MCF 10A (cell line): ENCODE results near the gene IKZF5. TPM values are rescaled to one million over a fixed set of nuclear protein-coding genes. Genes with fewer than 3 reads are reported as not detected.

Experiments used
- BruUV-seq: library from RNA; stranded (reverse); fragments of 400-500 nt; replicated peaks from 2 replicates; lab custom pipeline; 2021; lab: Mats Ljungman, UMichigan
- CTCF ChIA-PET: fragments of 300-600 bp; sonication (Branson Sonifier 250); formaldehyde crosslinking; extraction: SDS; loops from one replicate; lab custom pipeline; 2021; ENCODE audit warnings: antibody characterized with exemption, inconsistent platforms; lab: Yijun Ruan, JAX
- POLR2A ChIA-PET: fragments of 300-600, 350-650 bp; sonication (Branson Sonifier 250); formaldehyde crosslinking; extraction: SDS; loops from one replicate; lab custom pipeline; 2020; ENCODE audit warnings: antibody characterized with exemption, inconsistent platforms; lab: Yijun Ruan, JAX
- DNase-seq: peaks from one replicate; pipeline ENCODE4 v3.0.0-alpha.2; 2018; ENCODE audit not compliant: unreplicated experiment
- H3K27ac Mint-ChIP-seq: one replicate; pipeline ENCODE4 v1.8.0; 2022; ENCODE audit warnings: mild to moderate bottlenecking, low read depth, mixed read lengths; ENCODE audit not compliant: unreplicated experiment
- H3K27me3 Mint-ChIP-seq: one replicate; pipeline ENCODE4 v1.8.0; 2022; ENCODE audit warnings: mixed read lengths; ENCODE audit not compliant: insufficient read depth, unreplicated experiment
- H3K36me3 Mint-ChIP-seq: one replicate; pipeline ENCODE4 v1.8.0; 2022; ENCODE audit warnings: mild to moderate bottlenecking, moderate library complexity, mixed read lengths; ENCODE audit not compliant: insufficient read depth, unreplicated experiment
- H3K4me1 Mint-ChIP-seq: one replicate; pipeline ENCODE4 v1.8.0; 2022; ENCODE audit warnings: mixed read lengths; ENCODE audit not compliant: insufficient read depth, unreplicated experiment
- H3K4me3 Mint-ChIP-seq: one replicate; pipeline ENCODE4 v1.8.0; 2022; ENCODE audit warnings: mild to moderate bottlenecking, moderate library complexity, mixed read lengths; ENCODE audit not compliant: unreplicated experiment
- H3K9me3 Mint-ChIP-seq: one replicate; pipeline ENCODE4 v1.8.0; 2022; ENCODE audit warnings: mixed read lengths; ENCODE audit not compliant: unreplicated experiment
- CTCF ChIP-seq: fragments of 200-600 bp; IDR thresholded peaks from one replicate; pipeline ENCODE4 v1.8.0; 2022; ENCODE audit warnings: antibody characterized with exemption, mild to moderate bottlenecking; ENCODE audit not compliant: unreplicated experiment
- intact Hi-C: fragments of 100-400 bp; cut with micrococcal nuclease; formaldehyde crosslinking; loops from 2 replicates; pipeline ENCODE4 v1.14.1; 2022
- total RNA-seq: library from RNA; stranded (reverse); gene quantifications from 2 replicates; pipeline ENCODE4 v1.2.3, GENCODE V29; 2022

IKZF5 gene
- total RNA-seq, 1 experiment from 2014 or later, result 16.4 TPM

GRCh38 chr10:122968698-122969097 is 39.9 kb downstream of the IKZF5 start:
- peaks cover 30% of the 10 kb centered on the region for H3K9me3 Mint-ChIP-seq
- ChIA-PET CTCF (no interaction called here), POLR2A (interaction anchor here (1.1 kb wide), 1 partner anchor 108 kb away, joined by 4 read pairs; no protein-coding TSS in a partner anchor)
- no peaks in the 10 kb centered on the region for H3K4me1 Mint-ChIP-seq
- intact Hi-C loops, result no loop called here
- no peaks in the 10 kb centered on the region for H3K36me3 Mint-ChIP-seq
- BruUV-seq, result no TSS peak
- H3K27ac Mint-ChIP-seq, result no peak overlapping the region
- no peak overlapping the region for H3K4me3 Mint-ChIP-seq
- no peak for TF ChIP-seq CTCF
- no peak for DNase-seq
- H3K27me3 Mint-ChIP-seq, result no peaks in the 10 kb centered on the region

- TF ChIP-seq CTCF, result no peak
- DNase-seq, result no peak
- Mint-ChIP-seq H3K27ac (no peak overlapping the region), H3K4me1 (no peaks in the 10 kb centered on the region), H3K4me3 (no peak overlapping the region), H3K27me3 (no peaks in the 10 kb centered on the region), H3K9me3 (peaks cover 30% of the 10 kb centered on the region), H3K36me3 (no peaks in the 10 kb centered on the region)
- CTCF ChIA-PET, result interaction anchor here (0.5 to 2.3 kb wide), 2 partner anchors 14 to 166 kb away, joined by 3 to 6 read pairs; partner anchors contain the start of gene PSTK
- BruUV-seq, result no TSS peak
- POLR2A ChIA-PET, result no interaction called here
- intact Hi-C loops, result no loop called here
These were observed 41.7 kb downstream of the IKZF5 start for GRCh38 chr10:122966879-122967278.

DNA sequence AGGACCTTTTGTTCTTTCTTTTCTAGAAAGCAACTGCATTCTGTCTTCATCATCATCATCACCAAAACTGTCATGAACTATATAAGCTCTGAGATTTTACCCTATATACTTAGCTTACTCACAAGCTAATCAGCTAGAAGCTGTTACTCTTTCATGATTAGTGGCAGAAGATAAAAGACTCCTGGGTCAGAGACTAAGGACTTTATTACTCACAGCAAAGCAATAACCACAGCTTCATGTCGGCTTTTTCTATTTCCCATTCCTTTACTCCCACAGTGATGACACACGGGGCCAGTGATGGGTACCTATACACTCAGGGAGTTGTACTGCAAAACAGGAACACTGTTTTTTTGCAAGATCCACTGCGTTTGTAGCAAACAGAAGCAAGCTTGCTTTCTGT is 46.2 kb downstream of the IKZF5 start:
- CTCF ChIA-PET, result no interaction called here
- no peak for TF ChIP-seq CTCF
- peaks cover 16% of the 10 kb centered on the region for H3K9me3 Mint-ChIP-seq
- BruUV-seq, result no TSS peak
- no peak overlapping the region for H3K4me3 Mint-ChIP-seq
- intact Hi-C loops, result no loop called here
- no peak for DNase-seq
- H3K27ac Mint-ChIP-seq, result no peak overlapping the region
- H3K27me3 Mint-ChIP-seq, result no peaks in the 10 kb centered on the region
- H3K4me1 Mint-ChIP-seq, result no peaks in the 10 kb centered on the region
- no peaks in the 10 kb centered on the region for H3K36me3 Mint-ChIP-seq
- POLR2A ChIA-PET, result interaction anchor here (0.6 to 0.8 kb wide), 2 partner anchors 11 to 18 kb away, joined by 3 read pairs; partner anchors contain the start of gene PSTK

DNA sequence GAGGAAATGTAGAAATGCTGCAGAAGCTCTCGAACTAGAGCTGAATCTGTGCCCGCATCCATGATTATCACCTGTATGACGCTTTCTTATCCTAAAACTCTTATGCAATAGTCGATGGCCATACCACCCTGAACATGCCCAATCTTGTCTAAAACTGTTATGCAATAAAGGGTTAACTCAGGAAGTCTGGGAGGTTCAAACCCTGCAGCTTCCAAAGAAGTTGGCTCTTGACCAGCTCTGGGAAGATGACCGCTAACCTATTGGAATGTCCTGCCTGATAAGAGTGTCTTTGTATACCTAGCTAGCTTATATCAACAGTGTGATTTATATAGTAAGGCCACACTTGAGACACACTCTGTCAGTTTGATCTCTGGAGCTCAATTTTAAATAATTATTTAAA is 51.1 kb downstream of the IKZF5 start:
- CTCF ChIA-PET, result interaction anchor here (0.5 to 1.3 kb wide), 2 partner anchors 282 to 625 kb away, joined by 3 read pairs; no protein-coding TSS in a partner anchor
- Mint-ChIP-seq H3K4me1 (peaks cover 16% of the 10 kb centered on the region), H3K9me3 (no peaks in the 10 kb centered on the region), H3K36me3 (peaks cover 7% of the 10 kb centered on the region), H3K27ac (no peak overlapping the region), H3K4me3 (no peak overlapping the region), H3K27me3 (no peaks in the 10 kb centered on the region)
- no TSS peak for BruUV-seq
- TF ChIP-seq CTCF, result no peak
- POLR2A ChIA-PET, result interaction anchor here (0.7 to 0.8 kb wide), 3 partner anchors 8 to 1160 kb away, joined by 3 read pairs; partner anchors contain the start of gene PSTK
- intact Hi-C loops, result no loop called here
- DNase-seq, result peak; percentile 79
